Heart left ventricle (tissue), 16 donors: ENCODE results near the gene TTBK2. TPM values are rescaled to one million over a fixed set of nuclear protein-coding genes. Genes with fewer than 3 reads are reported as not detected.

ENCODE experiments used
- ATAC-seq, 4 donors: fragments of 200-7000 bp; cut with Tn5 transposase; one replicate each; pipeline ENCODE4 v1.9.1; 2020 to 2022; ENCODE audit warnings: moderate library complexity in 4 of 4, mild to moderate bottlenecking in 3 of 4, moderate number of reproducible peaks in 1 of 4
- DNase-seq, 5 donors: peaks; one replicate each; pipeline ENCODE4 v3.0.0-alpha.2; 2020
- H3K27ac ChIP-seq, 12 donors: fragments of 200-600 bp; sonication (generic) in 4 of 12; one replicate each; pipeline versions ENCODE4 v1.5.0 to v1.8.0; 2016 to 2022; ENCODE audit warnings: mild to moderate bottlenecking in 2 of 12
- H3K27me3 ChIP-seq, 9 donors: fragments of 200-600 bp; sonication (generic) in 2 of 9; one replicate each; pipeline versions ENCODE4 v1.5.1 to v1.8.0; 2016 to 2022; ENCODE audit warnings: mild to moderate bottlenecking in 3 of 9
- H3K36me3 ChIP-seq, 9 donors: fragments of 200-600 bp; sonication (generic) in 2 of 9; one replicate each; pipeline versions ENCODE4 v1.5.0 to v1.8.0; 2018 to 2022; ENCODE audit warnings: mild to moderate bottlenecking in 2 of 9
- H3K4me1 ChIP-seq, 12 donors: fragments of 200-600 bp; sonication (generic) in 4 of 12; one replicate each; pipeline versions ENCODE4 v1.5.0 to v1.8.0; 2016 to 2022; ENCODE audit warnings: mild to moderate bottlenecking in 3 of 12
- H3K4me3 ChIP-seq, 12 donors: fragments of 200-600 bp; sonication (generic) in 4 of 12; one replicate each; pipeline versions ENCODE4 v1.5.0 to v1.8.0; 2017 to 2022; ENCODE audit warnings: mild to moderate bottlenecking in 9 of 12, moderate library complexity in 4 of 12
- H3K9me3 ChIP-seq, 12 donors: fragments of 200-600 bp; sonication (generic) in 4 of 12; one replicate each; pipeline versions ENCODE4 v1.5.0 to v1.8.0; 2016 to 2022; ENCODE audit warnings: mild to moderate bottlenecking in 1 of 12
- CTCF ChIP-seq, 12 donors: fragments of 200-600 bp; sonication (generic) in 4 of 12; IDR thresholded peaks; one replicate each; pipeline versions ENCODE4 v1.5.0 to v1.8.0; 2018 to 2022; ENCODE audit warnings: antibody characterized with exemption in 12 of 12, mild to moderate bottlenecking in 5 of 12
- POLR2A ChIP-seq, 2 donors: fragments of 450-650 bp; IDR thresholded peaks; one replicate each; pipeline ENCODE4 v1.6.1; 2017; ENCODE audit warnings: antibody characterized with exemption in 2 of 2, mild to moderate bottlenecking in 2 of 2, moderate library complexity in 2 of 2
- WGBS, 4 donors: extraction: QIAGEN DNeasy Blood & Tissue Kit in 2 of 4; methylation state at CpG; one replicate each; pipeline versions ENCODE4 v1.1.5 to v1.1.7; 2013 to 2018; 5-methylcytosine and 5-hydroxymethylcytosine counted together
- intact Hi-C, 10 donors: fragments of 100-400 bp; cut with DNase I; formaldehyde crosslinking; loops; one replicate each; pipeline versions ENCODE4 v1.11.1 to v1.14.2; 2022
- polyA plus RNA-seq, 2 donors: library from polyadenylated mRNA; stranded (reverse); fragments of 200-250 nt; gene quantifications; one replicate each; pipeline ENCODE4 v1.2.3, GENCODE V29; 2013
- total RNA-seq, 9 donors: library from RNA; depleted of rRNA in 2 of 9; stranded (reverse); fragments of >200 nt in 2 of 9; fragmentation: NEBNext Ultra II Directional in 3 of 9; extraction: Animal tissue kit (Norgen Biotek cat#: 25700) in 3 of 9; gene quantifications; one replicate each; pipeline versions ENCODE4 v1.1.0 to v1.2.4, GENCODE V29; 2016 to 2023
- donor health status: ischemic (EF 13 %, LVEDD 7.1; RV severe dilation, severe dysfunction).
- donor health status: healthy with polysubstance abuse.
- donor health status: DM: no; HTN: yes; CAD: no.
- donor health status: DM: no; HTN: no; CAD: no.
- donor health status: ischemic (EF 25% LVEDD 6.9; RV normal size, moderate dysfunction).
- donor health status: ischemic (EF 25% LVEDD 5.7; RV mildly dilated, moderate dysfunction).
- donor health status: healthy.
- donor health status: DM: yes; HTN: yes; CAD: no.
- donor health status: ischemic (EF 35%, LVEDD 5.7; RV mildly dilated, moderate dysfunction).
- donor health status: nonischemic (EF 11% LVEDD 7.7; RV severe dilation, severe dysfunction).
- donor health status: DM: yes; HTN: yes; CAD: no.
- donor health status: PGD.
- donor health status: ischemic (EF 29% LVEDD 5.4; RV normal size, mild dysfunction).
- donor health status: nonischemic (EF 23%, LVEDD 6.1; RV moderate dilation, normal function).

Gene TTBK2
- total and polyA plus RNA-seq, 11 donors = 4.9 to 27.9 (median 19.1) TPM

GRCh38 chr15:42695527-42696071, 225.0 kb downstream of the TTBK2 start:
- intact Hi-C loops = no loop called here
- DNase-seq (no peak), ATAC-seq (peak in 2 of 4 donors; percentile 44 to 47)
- peaks cover 0 to 2% (median 0%) of the 10 kb centered on the region in 12 donors for H3K9me3 ChIP-seq
- no peaks in the 10 kb centered on the region for H3K4me1 ChIP-seq
- WGBS, 4 donors = 77 to 92% (median 90%) methylated on average over 6 of the region's 6 CpGs
- no peaks in the 10 kb centered on the region for H3K27me3 ChIP-seq
- TF ChIP-seq POLR2A (IDR thresholded peaks at IDR 0.05) = no peak
- TF ChIP-seq CTCF (IDR thresholded peaks at IDR 0.05) = no peak
- no peak overlapping the region for H3K4me3 ChIP-seq
- H3K36me3 ChIP-seq = peaks cover 0 to 97% (median 57%) of the 10 kb centered on the region in 9 donors
- H3K27ac ChIP-seq = no peak overlapping the region

GRCh38 chr15:42694398-42694797, 226.2 kb downstream of the TTBK2 start:
- intact Hi-C loops = no loop called here
- no peak overlapping the region for H3K27ac ChIP-seq
- no peak for TF ChIP-seq CTCF (IDR thresholded peaks at IDR 0.05)
- no peak for TF ChIP-seq POLR2A (IDR thresholded peaks at IDR 0.05)
- H3K36me3 ChIP-seq = peaks cover 0 to 97% (median 64%) of the 10 kb centered on the region in 9 donors
- 96 to 100% (median 98%) methylated on average over 10 of the region's 10 CpGs for WGBS, 4 donors
- no peak for DNase-seq
- no peak overlapping the region for H3K4me3 ChIP-seq
- H3K4me1 ChIP-seq = no peaks in the 10 kb centered on the region
- ATAC-seq = no peak
- no peaks in the 10 kb centered on the region for H3K27me3 ChIP-seq
- no peaks in the 10 kb centered on the region for H3K9me3 ChIP-seq

- Histone ChIP-seq H3K4me1 (no peaks in the 10 kb centered on the region), H3K4me3 (no peak overlapping the region), H3K9me3 (no peaks in the 10 kb centered on the region), H3K27me3 (no peaks in the 10 kb centered on the region), H3K27ac (no peak overlapping the region), H3K36me3 (peaks cover 0 to 97% (median 65%) of the 10 kb centered on the region in 9 donors)
- TF ChIP-seq POLR2A (IDR thresholded peaks at IDR 0.05) = no peak
- TF ChIP-seq CTCF (IDR thresholded peaks at IDR 0.05) = no peak
- DNase-seq (no peak), ATAC-seq (no peak)
- intact Hi-C loops = no loop called here
- 93 to 98% (median 97%) methylated on average over 6 of the region's 6 CpGs for WGBS, 4 donors
These were observed 226.6 kb downstream of the TTBK2 start for GRCh38 chr15:42693942-42694341.

- ATAC-seq (no peak), DNase-seq (no peak)
- TF ChIP-seq CTCF (IDR thresholded peaks at IDR 0.05) = no peak
- no peak for TF ChIP-seq POLR2A (IDR thresholded peaks at IDR 0.05)
- Histone ChIP-seq H3K9me3 (no peaks in the 10 kb centered on the region), H3K4me1 (no peaks in the 10 kb centered on the region), H3K36me3 (peaks cover 0 to 97% (median 65%) of the 10 kb centered on the region in 9 donors), H3K27ac (no peak overlapping the region), H3K27me3 (no peaks in the 10 kb centered on the region), H3K4me3 (no peak overlapping the region)
- WGBS, 4 donors = 93 to 99% (median 97%) methylated on average over 2 to 6 of the region's 6 CpGs
- intact Hi-C loops = no loop called here
These were observed 227.1 kb downstream of the TTBK2 start for GRCh38 chr15:42693496-42693895.
